HG03045 (cell line): ENCODE results near the gene CALHM3.
"Not testable (repeated sequence)": the region's sequence is repeated elsewhere in the genome, so short reads cannot be mapped to it uniquely, and the experiment has no call there.

Experiments used
- ATAC-seq: cut with Tn5 transposase; IDR thresholded peaks from one replicate; pipeline ENCODE4 v1.9.1; 2021; ENCODE audit warnings: mild to moderate bottlenecking, moderate library complexity; ENCODE audit not compliant: unreplicated experiment

CALHM3 gene

DNA sequence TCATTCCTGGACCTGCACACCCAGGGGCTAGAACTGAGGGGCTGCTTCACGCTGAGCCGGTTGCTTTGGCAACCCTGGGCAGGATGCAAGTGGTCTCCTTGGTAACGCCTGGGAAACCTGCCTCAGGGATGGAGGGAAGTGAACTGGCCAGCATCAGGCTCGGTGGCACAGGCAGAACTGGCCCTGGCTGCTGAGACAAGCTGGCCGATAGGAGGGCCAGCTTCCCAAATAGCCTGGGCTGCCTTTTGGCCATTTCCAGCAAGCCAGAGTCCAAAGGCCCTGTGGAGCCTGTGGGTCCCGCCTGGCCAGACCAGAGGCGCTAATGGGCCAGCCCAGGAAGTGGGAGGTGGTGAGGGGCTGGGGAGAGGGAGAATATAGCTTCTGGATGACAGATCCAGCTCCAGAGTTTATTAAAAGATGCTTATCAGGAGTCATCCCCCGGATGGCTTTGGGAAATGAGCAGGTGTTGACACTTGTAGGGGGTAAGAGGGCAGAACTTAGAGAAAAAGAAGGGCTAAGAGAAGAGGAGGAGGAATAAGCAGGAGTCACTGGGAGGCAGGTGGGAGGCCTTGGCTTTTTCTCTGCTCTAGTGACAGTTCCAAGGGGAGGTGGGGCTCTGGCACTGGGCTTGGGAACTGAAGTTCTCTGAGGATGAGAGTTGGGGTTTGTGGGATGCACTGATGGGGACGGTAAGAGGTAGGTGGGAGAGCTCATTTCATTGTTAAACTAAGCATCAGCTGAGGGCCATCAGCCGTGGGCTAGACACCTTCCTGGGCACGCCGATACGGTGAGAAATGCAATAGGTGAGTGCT is 24.0 kb upstream of the CALHM3 start:
- no peak for ATAC-seq

DNA sequence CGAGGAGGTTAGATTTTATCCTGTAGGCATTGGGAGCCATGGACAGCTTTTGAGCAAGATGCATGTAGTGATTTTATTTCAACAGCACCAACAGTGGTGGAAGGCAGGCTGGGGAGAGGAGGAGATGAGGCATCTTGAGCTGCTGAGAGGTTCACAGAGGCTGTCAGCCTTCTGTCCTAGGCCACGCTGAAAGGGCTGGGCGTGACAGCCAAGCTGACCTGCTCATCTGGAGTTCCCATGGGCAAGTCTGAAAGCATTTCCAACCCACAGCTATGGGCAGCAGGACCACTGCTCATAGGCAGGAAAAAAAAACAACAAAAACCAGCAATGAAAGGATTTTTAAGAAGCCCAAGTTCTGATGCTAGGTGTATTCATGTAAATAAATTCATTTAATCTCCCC is 22.1 kb upstream of the CALHM3 start:
- no peak for ATAC-seq

DNA sequence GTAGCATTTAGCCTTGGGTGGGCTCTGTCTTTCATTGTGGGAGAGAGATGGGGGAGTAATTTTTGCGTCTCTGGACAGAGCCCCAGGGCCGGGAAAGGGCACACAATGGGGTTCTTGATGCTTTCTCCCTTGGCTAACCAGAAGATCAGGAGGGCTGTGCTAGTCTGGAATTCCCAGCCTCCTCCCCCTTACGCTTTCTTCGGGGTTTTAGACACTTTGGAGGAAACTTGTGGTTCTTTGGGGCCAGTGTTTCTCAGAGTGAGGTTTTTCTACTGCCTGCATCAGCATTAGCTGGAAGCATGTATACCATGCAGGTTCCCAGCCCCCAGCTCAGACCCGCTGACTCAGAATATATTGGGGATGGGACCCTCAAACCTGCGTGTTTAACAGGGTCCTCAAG is 21.4 kb upstream of the CALHM3 start:
- no peak for ATAC-seq

DNA sequence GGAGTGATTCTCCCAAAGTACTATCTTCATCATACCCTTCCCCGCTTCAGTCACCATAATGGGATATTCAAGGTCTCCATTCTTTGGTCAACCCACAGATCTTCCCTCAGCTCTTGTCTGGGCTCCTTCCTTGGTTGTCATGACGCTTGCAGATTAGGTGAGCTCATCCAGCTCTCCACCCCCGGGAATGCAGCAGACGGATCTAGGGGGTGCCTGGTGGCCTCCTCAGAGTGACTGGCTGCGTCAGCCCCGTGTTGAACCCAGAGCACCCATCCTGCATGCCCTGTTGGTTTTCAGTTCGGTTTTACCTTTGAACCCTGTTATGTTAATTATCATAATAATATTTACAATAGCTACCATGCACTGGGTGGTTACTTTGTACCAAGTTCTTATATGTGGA is 20.8 kb upstream of the CALHM3 start:
- no peak for ATAC-seq

DNA sequence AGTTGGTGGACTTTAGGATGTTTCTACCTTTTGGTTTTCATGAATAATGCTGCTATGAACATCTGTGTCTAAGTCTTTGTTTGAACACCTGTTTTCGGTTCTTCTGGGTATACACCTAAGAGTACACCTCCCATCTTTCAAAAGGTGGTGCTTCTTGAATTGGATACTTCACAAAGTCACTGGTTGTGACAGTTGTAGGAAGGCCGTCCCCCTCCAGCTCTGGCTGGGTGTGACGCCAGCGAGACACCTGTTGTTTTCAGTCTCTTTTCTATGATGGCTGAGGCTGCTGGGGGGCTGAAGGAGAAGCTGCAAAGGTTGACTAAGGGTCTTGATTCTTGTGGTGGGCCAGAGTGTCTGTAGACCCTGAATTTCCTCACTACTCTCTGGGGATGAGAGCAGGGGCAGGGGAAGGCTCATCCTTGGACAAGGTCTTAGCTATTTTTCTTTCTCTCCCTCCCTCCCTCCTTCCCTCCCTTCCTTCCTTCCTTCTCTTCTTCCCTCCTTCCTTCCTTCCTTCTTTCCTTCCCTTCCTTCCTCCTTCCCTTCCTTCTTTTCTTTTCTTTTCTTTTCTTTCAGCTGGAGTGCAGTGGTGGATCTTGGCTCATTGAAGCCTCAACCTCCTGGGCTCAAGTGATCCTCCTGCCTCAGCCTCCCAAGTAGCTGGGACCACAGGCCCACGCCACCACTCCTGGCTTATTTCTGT is 20.0 kb upstream of the CALHM3 start:
- ATAC-seq = no peak

DNA sequence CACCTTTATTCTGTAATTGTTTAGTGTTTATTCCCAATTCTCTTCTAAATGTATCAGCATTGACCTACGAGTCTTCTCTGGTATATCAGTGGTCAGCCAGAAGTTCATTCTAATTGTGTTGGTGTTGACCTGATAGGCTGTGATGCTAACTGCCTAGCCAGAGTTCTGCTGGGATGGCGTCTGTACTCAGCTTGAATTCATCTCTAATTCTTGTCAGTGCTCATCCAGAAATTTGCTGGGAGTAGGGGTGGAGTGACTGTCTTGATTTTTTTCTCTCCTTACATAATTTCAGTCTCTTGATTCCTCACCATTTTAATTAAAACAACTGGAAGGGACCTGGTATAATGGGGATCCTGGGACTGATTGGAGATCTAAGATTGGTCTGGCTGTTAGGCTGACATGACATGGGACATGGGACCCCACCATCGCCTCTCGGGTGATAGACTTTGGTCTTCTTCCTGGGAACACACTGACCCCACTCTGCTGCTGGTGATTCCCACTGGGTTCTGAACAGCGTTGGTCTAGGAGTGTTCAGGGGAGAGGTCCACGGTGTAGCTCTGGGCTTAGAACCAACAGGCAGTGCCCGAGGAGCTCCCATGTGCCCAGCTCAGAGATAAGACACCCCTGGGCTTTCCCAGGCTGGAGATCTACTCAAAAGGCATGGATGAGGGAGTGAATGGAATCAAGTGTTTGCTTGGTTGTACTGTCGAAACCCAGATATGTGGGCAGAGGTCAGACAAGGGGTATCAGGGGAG is 18.3 kb upstream of the CALHM3 start:
- no peak for ATAC-seq

DNA sequence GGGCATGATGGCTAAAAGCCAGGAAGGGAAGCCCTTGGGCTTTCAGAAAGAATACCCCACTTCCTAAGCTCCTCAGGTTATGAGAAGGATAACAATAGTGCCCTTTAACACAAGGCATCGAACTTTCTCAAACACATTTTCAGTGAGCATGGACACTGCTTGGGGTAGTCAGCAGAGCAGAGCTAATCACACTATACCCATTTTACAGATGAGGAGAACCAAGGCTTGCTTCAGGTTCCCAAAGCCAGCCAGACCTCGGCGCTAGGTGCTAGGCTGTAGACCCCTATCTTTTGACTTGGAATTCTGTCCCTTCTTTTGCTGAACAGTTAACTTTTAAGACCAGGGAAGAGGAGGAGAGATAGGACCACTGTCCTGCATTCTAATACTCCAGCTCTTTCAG is 16.3 kb upstream of the CALHM3 start:
- no peak for ATAC-seq

DNA sequence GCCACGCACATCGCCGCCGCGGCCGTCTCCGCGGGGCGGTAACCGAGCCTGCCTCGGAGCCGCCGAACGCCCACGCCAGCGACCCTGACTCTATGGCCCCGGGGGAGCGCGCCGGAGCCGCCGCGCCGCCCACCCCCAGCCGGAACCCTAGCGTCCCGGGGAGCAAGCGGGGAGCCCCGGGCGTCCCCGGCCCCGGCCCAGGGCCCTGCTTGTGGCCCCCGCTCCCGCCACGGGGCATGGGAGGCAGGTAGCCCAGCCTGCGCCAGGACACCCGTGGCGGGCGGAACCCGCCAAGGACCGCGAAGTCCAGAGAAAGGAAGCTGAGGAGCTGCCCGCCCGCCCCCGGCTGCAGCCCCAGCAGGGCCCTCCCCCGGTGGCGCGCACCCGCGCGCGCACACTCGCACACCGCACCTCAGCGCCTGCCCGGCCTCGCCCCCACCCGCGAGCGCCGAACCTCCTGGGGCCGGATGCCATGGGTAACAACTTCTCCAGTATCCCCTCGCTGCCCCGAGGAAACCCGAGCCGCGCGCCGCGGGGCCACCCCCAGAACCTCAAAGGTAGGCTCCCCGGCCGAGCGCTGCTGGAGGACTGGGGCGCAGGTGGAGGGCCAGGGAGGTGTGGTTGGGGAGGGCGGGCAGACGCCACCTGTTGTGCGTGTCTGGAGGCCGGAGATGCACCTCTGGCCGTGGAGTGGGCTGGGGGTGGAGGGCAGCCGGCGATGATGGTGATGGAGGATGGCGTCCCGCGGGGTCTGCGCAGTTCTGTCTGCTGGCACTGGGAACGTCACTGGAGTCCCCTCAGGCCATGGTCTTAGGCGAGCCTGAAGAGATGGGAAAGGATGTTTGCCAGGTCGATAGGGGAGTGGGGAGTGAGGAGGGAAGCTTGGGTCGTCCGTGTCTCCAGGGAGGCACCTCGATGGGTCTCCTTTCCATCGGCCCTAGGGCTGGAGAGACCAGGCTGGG is 15.2 kb upstream of the CALHM3 start:
- no peak for ATAC-seq

DNA sequence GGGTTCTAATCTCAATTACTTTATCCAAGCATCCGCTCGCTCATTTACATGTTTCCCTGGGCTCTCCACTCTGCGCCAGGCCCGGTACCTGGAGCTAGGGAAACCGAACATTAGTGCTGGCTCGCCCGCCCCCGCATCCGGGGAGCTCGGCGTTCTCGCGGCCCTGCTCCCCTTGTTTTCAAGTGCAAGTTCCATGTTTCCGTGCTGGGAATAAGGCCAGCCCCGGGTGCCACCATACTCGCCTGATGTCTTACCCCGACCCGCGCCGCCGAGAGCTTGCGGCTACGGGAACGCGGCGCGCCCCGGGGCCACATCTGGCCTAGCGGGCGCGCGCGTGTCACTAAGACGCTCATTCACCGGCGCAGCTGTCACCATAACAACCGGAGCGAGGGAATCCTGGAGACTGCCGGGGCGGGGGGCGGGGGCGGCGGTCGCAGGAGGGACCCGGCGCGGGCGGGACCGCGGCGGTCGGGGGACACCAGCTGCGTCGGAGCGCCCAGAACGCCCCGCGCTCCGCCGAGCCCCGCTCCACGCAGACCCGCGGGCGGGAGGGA is 14.4 kb upstream of the CALHM3 start, which contains the start of gene NEURL1:
TSS of gene NEURL1 (plus strand) at position 344 of the 554 bp plus-strand sequence. CDS start 683 bp downstream, outside the sequence.
- no peak for ATAC-seq

DNA sequence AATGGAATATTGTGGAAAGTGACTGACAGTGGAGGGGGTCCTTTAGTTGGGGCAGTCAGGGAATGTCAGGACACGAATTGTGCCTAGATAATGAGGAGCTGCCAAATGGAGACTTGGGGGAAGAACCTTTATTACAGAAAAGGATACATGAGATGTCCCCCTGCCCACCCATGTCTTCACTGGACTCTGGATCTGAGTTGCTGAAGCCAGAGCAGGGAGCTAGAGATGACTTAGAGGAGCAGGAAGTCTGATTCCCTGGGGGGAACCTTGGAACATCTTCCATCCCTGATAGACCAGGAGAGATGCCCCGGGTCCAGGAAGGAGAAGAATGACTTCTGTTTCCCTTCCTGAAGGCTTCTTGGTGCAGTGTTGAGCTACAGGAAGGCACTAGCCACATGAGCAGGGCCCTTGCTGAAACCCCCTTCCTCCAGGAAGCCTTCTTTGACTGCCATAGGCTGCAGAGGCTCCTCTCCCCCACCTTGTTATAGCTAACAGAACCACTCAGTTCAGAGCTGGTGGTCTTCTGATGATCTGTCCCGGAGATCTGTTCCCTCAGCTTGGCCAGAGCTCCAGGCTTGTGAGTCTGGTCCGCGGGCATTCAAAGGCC is 13.7 kb upstream of the CALHM3 start:
- no peak for ATAC-seq

DNA sequence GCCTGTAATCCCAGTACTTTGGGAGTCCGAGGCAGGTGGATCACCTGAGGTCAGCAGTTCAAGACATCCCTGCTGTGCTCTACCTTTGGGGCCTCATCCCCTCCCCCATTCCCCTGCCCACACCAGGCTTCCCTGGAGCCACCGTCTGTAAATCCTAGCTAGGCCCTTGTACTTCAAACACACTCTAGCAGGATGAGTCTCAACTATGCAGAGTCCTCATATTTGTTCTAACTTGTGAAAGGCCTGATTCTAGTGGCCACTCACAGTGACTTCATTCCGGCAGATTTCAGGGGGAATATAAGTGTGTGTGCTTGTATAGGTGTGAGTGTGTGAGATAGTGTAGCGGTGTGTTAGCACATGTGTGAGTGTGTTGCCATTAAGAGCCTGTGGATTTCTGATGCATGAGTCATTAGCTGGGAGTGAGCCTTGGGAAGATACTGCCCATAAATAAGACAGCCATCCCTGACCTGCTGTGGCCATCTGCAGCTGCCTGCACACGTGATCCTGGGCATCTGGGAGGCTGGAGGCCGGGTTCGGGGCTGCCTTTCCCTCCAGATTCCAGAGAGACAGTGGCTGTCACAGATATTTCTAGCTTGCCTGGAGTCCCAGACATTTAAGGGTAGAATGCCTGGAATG is 12.8 kb upstream of the CALHM3 start:
- no peak for ATAC-seq

DNA sequence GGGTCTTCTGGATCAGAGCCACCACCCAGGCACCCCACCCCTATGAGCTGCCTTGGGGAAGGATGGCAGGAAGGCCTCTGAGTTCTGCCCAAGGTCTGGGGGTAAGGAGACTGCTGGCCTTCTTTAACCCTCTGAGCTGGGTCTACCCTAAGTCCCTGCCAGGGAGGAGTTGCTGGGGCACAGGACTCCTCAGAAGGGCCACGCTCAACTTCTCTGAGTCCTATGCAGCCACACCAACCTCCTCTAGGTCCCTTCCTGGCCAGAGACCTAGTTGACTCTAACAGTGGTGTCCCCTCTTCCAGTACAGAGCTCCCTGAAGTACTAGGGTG is 11.9 kb upstream of the CALHM3 start:
- ATAC-seq = no peak

DNA sequence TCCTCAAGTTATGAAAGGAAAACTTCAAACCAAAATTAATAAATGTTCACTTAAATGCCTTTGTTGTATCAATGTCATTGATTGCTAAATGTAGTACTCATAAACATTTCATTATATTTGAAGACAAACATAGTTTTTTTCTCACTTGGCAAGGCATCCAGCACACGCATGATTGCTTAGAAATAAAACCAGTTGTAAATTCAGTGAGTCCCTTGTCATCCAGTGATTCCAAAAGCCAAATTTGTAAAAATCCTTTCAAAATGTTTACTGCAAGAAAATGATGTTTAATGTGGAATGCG is 8.3 kb upstream of the CALHM3 start:
- no peak for ATAC-seq

DNA sequence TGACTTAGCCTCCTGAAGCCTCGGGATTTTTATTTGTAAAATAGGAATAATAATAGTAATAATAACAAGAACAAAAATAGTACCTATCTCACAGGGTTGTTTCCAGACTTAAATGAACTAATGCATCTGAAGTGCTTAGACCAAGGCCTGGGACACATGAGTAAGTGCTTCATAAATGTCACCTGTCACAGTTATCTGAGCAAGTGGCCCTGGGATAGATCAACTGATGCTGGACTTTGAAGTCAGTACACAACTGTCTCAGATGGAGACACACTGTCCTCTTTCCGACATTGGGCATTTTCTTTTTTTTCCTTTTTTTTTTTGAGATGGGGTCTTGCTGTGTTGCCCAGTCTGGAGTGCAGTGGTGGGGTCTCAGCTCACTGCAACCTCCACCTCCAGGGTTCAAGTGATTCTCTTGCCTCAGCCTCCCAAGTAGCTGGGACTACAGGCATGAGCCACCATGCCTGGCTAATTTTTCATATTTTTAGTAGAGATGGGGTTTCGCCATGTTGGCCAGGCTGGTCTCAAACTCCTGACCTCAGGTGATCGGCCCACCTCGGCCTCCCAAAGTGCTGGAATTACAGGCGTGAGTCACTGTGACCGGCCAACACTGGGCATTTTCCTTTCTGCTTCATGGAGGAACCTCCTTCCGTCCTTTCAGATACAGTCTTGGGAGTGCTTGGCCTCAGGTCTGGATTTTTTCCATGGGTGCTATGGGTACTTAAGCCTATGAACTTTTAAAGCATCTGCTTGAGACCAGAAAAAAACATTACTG is 7.8 kb upstream of the CALHM3 start:
- ATAC-seq = not testable (repeated sequence)

DNA sequence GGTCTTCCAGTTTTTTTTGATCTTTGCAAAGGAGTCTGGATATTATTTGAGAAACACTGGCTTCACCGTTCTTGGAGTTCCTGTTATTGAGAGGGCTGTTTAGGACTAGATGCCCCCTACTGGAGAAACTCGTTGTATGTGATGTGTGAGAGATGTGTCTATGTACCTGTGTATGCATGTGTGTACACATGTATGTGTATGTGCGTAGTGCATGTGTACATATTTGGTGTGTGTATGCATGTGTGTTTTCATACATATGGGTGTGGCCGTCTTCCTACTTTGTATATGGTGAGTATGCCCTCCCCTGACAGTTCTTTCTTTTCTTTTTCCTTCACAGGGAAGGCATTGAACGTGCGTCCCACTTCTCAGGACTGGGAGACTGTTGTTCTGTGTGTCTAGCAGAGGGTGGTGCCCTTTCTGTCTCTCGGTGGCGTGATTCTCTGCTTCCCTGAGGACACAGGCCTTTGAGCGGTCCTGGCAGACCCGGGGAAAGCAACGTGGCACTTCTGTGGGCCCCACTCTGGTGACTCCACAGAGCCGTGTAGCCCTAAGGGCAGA is 3.0 kb upstream of the CALHM3 start:
- ATAC-seq = no peak

DNA sequence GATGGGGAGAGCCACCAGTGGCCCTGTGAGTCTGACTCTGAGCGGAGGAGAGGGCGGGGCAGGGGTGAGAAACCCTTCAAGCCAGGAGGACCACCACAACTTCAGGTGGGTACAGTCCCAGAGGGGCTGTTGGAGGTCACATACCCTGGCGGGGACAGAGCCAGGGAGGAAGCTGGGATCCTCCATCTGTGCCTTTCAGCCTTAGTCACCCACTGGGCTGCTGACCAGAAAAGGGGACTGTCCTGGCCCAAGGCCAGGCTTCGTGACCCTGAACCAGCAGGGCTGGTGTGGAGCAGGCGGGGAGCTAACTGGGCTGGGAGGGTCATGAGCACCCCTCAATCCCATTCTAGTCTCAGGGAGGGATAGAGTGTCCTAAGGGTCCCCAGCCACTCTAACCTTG is 1.5 kb upstream of the CALHM3 start:
- no peak for ATAC-seq

DNA sequence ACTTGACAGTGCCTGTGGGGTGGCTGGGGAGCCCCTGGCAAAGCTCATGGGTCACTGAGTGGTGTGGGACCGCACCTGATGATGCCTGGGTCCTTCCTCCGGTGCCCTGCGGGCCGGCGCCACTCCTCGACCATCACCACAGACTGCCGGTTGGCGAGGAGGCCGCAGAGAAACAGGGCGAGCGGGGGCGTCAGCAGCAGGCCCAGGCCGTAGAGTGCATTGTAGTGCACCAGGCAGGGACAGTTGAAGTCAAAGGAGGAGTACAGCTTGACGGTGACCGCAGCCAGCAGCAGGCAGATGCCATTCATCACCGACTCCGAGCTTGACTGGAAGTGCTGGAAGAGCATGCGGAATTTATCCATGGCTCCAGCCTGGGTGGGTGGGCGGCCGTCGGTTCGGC is 369 bp downstream of the CALHM3 start:
- no peak for ATAC-seq

DNA sequence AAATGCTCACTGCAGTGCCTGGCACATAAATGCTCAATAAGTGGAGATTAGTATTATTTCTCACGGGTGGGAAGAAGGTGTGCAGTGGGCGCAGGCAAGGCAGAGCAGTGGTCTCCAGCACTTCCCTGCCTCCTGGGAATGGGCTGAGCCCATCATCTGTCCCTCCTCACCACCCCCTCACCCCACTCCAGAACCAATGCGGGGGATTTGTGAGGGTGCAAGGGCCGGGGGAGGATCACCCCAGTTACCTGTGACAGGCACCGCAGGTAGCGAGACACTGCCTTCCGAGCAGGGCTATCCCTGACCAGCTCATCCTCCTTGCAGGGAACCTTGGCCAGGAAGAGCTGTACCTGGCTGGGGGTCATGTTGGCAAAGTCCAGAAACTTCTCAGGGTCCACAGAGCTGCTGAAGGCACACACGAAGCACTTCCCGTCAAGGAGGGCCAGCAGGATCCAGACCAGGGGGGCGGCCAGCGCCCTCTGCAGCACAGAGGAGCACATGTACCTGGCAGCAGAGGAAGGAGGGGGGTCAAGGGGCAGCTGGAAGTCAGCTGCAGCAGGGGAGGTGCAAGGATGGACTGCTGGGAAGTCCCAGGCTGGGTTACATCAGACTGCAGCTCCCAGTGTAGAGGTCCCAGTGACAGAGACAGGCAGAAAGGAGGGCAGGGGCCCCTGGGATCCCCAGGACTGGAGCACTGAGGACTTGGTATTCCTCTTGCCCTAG is 2.8 kb downstream of the CALHM3 start:
- ATAC-seq = no peak
